Muscle of leg (tissue), 11 donors: ENCODE data around the gene ELL. TPM values are rescaled to one million over a fixed set of nuclear protein-coding genes. Genes with fewer than 3 reads are reported as not detected.

Experiments used
- DNase-seq: peaks from one replicate; pipeline ENCODE4 v3.0.0; 2013
- H3K27ac ChIP-seq: one replicate; pipeline ENCODE4 v1.5.1; 2013; ENCODE audit warnings: mild to moderate bottlenecking, low read length, control low read depth
- H3K27me3 ChIP-seq: one replicate; pipeline ENCODE4 v1.6.1; 2013; ENCODE audit warnings: low read length; ENCODE audit not compliant: control insufficient read depth, insufficient read depth
- H3K36me3 ChIP-seq: one replicate; pipeline ENCODE4 v1.6.1; 2013; ENCODE audit warnings: low read length; ENCODE audit not compliant: control insufficient read depth, insufficient read depth
- H3K4me1 ChIP-seq: one replicate; pipeline ENCODE4 v1.6.1; 2013; ENCODE audit warnings: low read length; ENCODE audit not compliant: control insufficient read depth, insufficient read depth
- H3K4me3 ChIP-seq: one replicate; pipeline ENCODE4 v1.5.1; 2013; ENCODE audit warnings: low read length, control low read depth
- H3K9me3 ChIP-seq: replicated peaks from 2 replicates; pipeline ENCODE4 v1.6.1; 2013; ENCODE audit warnings: low read depth, low read length; ENCODE audit not compliant: control insufficient read depth
- WGBS: methylation state at CpG from one replicate; pipeline ENCODE4 v1.1.5; 2013; ENCODE audit warnings: missing lambda C conversion rate; ENCODE audit not compliant: insufficient coverage; 5-methylcytosine and 5-hydroxymethylcytosine counted together
- polyA plus RNA-seq, 8 donors: library from polyadenylated mRNA; unstranded; fragments of 120-200 nt; gene quantifications; one replicate each; pipeline versions ENCODE4 v1.2.1 to v1.2.3, GENCODE V29; 2013; ENCODE audit warnings: inconsistent platforms in 1 of 8, low replicate concordance in 1 of 8; ENCODE audit not compliant: insufficient read length in 8 of 8, insufficient read depth in 1 of 8
- total RNA-seq: library from RNA; stranded (reverse); fragments of 120-200 nt; gene quantifications from one replicate; pipeline ENCODE4 v1.2.4, GENCODE V29; 2013

ELL gene
- total and polyA plus RNA-seq, 9 donors, result 11.4 to 20.3 (median 16.7) TPM

DNA sequence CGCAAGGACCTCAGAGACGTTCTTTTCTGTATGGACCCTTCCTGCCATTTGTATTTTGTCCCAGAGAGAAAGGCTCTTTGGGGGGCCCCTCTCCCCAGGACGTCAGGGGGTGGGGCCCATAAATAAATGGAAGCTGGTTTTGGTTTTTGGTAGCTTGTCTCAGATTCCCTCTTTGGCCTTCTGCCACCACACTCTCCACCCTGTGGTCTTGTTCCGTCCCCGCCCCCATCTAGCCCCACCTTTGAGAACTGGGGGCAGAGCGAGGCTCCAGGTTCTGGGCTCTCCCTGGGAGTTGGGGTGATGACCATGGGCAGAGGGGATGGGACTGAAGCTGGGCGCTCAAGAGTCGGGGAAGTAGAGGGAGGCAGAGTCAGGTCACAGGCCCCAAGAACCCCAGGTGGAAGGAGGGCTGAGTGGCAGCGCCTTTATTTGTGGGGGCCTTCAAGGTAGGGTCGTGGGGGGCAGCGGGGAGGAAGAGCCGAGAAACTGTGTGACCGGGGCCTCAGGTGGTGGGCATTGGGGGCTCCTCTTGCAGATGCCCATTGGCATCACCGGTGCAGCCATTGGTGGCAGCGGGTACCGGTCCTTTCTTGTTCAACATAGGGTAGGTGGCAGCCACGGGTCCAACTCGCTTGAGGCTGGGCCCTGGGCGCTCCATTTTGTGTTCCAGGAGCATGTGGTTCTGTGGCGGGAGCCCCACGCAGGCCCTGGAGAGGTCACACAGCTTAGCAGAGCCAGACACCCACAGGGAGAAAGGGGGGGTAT lies 87.3 kb downstream of the ELL start:
- H3K4me3 ChIP-seq, result no peak overlapping the region
- 92% methylated on average over 15 of the region's 21 CpGs for WGBS
- no peaks in the 10 kb centered on the region for H3K9me3 ChIP-seq
- H3K4me1 ChIP-seq, result peaks cover 70% of the 10 kb centered on the region
- H3K27ac ChIP-seq, result peak overlapping the region; percentile 42
- no peaks in the 10 kb centered on the region for H3K27me3 ChIP-seq
- H3K36me3 ChIP-seq, result peaks cover 26% of the 10 kb centered on the region
- DNase-seq, result no peak

DNA sequence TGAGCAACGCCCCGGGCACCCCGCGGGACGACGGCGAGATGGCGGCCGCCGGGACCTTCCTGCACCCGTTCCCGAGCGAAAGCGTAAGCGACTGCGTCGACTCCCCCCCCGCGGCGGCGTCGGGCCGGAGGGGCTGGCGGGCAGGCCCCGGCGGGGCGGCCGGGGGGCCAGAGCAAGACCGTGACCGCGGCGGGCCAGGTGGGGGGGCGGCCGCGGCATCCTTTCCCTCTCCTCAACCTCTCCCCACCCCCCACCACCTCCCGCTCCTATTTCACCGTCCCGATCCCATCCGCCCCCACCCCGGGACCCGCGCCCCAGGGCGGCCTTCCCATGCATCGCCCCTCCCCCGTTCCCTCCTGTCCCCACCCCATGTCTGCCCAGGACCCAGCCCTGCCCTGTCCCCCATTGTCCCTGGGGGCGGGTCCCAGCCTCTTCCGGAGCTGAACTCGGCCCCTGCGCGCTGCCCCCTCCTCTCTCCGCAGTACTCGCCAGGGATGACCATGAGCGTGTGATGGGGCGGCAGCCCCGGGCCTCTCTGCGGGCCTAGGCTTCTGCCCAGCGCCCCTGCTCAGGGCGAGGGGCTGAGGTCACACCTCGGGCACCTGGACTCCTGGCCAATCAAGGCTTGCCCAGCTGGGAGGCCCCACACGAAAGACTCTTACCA lies 88.0 kb downstream of the ELL start:
- Histone ChIP-seq H3K4me1 (peaks cover 70% of the 10 kb centered on the region), H3K4me3 (peak overlapping the region; percentile 17), H3K9me3 (no peaks in the 10 kb centered on the region), H3K27ac (peak overlapping the region; percentile 42), H3K27me3 (no peaks in the 10 kb centered on the region), H3K36me3 (peaks cover 26% of the 10 kb centered on the region)
- WGBS, result 11% methylated on average over 55 of the region's 60 CpGs
- peak; percentile 53 for DNase-seq

DNA sequence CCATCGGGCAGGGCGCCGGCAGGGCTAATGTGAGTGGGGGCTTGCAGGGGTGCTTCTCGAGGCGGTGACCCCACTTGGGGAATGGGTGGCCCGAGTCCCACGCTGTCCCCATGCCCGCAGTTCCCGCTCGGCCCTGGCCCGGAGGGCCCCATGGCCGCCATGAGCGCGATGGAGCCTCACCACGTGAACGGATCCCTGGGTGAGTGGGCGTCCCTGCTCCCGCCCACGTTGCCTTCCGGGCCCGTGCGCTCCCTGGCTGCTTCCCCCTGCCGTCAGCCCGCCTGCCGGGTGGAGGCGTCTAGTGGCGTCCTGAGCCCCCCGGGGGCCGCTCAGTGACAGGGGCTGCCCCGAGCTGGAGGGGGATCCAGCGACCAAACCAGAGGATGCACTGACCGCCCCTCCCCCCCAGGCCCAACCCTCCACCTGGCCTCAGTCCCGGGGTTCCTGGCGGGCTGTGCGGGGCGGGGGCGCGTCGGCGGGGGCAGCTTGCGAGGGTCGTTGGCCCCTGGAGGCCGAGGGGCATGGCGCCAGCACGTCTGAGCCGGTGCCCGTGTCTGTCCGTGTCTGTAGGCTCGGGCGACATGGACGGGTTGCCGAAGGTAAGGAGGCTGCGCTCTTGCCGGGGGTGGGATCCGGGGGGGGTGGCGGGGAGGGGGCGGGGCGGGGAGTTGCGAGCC lies 88.7 kb downstream of the ELL start:
- H3K4me1 ChIP-seq, result peaks cover 70% of the 10 kb centered on the region

DNA sequence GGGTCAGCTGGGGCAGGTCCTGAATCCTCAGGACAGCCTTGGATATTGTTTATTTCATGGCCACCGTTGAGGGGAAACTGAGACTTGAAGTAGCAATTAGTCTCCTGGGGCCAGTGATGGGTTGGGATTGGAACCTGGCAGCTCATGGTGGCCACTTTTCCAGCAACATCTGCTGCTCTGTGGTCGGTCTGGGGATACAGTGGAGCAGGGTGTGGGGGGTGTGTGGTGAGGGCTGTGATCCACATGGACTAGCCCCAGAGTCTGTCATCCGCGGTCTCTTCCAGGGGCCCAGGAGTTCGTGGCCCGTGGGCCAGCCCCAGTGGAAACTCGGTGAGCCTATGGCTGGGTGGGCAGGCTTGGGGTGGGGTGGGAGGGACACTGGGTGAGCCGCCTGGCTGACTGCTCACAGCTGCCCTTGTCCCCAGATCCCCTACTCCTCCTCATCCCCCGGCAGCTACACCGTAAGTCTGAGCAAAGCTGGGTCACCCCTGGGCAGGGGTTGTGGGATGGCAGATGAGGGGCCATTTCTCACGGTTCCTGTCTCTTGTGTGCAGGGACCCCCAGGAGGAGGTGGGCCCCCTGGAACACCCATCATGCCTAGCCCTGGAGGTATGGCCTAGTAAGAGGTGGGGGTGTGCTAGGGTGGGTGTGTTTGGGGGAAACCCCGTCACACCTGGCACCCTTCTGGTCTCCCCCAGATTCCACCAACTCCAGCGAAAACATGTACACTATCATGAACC lies 89.4 kb downstream of the ELL start:
- WGBS, result 31% methylated on average over 3 of the region's 13 CpGs
- peak overlapping the region; percentile 39 for H3K4me3 ChIP-seq
- H3K36me3 ChIP-seq, result peaks cover 33% of the 10 kb centered on the region
- peak; percentile 36 for DNase-seq
- H3K27ac ChIP-seq, result no peak overlapping the region
- no peaks in the 10 kb centered on the region for H3K9me3 ChIP-seq
- no peaks in the 10 kb centered on the region for H3K27me3 ChIP-seq
- peaks cover 73% of the 10 kb centered on the region for H3K4me1 ChIP-seq

More for the DNA sequence above, 88.7 kb downstream of the ELL start:
- H3K36me3 ChIP-seq, result peaks cover 28% of the 10 kb centered on the region
- no peak overlapping the region for H3K27ac ChIP-seq
- no peaks in the 10 kb centered on the region for H3K27me3 ChIP-seq
- H3K9me3 ChIP-seq, result no peaks in the 10 kb centered on the region
- WGBS, result 12% methylated on average over 33 of the region's 59 CpGs
- peak; percentile 59 for DNase-seq
- peak overlapping the region; percentile 39 for H3K4me3 ChIP-seq

DNA sequence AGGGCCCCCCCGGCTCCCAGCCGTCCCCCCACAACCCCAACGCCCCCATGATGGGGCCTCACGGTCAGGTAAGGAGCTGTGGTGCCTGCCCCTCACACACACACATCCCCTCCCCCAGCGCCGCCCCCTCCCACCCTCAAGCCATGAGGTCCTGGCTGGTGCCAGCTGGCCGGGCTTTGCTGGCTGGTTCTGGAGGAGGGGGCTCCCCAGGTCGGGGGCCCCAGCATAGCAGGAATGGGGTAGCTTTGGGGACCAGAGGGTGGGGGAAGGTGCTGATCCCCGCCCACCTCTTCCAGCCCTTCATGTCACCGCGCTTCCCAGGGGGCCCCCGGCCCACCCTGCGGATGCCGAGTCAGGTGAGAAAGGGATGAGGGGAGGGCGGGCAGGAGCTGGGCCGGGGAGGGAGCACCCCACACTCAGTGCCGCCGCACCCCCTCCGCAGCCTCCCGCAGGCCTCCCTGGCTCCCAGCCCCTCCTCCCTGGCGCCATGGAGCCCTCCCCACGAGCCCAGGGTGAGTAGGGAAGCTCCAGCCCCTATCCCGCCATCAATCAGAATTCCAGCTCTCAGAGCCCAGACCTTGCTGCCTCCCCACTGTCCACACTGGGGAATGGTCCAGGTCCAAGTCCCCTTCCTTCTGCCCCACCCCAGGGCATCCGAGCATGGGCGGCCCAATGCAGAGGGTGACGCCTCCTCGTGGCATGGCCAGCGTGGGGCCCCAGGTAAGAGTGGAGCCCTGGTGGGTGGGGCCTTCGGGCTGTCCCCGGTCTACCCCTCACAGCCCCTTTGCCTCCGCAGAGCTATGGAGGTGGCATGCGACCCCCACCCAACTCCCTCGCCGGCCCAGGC lies 90.3 kb downstream of the ELL start:
- Histone ChIP-seq H3K4me1 (peaks cover 75% of the 10 kb centered on the region), H3K36me3 (peaks cover 37% of the 10 kb centered on the region), H3K9me3 (no peaks in the 10 kb centered on the region), H3K27ac (no peak overlapping the region), H3K4me3 (no peak overlapping the region), H3K27me3 (no peaks in the 10 kb centered on the region)
- DNase-seq, result peak; percentile 33
- 50% methylated on average over 14 of the region's 34 CpGs for WGBS

DNA sequence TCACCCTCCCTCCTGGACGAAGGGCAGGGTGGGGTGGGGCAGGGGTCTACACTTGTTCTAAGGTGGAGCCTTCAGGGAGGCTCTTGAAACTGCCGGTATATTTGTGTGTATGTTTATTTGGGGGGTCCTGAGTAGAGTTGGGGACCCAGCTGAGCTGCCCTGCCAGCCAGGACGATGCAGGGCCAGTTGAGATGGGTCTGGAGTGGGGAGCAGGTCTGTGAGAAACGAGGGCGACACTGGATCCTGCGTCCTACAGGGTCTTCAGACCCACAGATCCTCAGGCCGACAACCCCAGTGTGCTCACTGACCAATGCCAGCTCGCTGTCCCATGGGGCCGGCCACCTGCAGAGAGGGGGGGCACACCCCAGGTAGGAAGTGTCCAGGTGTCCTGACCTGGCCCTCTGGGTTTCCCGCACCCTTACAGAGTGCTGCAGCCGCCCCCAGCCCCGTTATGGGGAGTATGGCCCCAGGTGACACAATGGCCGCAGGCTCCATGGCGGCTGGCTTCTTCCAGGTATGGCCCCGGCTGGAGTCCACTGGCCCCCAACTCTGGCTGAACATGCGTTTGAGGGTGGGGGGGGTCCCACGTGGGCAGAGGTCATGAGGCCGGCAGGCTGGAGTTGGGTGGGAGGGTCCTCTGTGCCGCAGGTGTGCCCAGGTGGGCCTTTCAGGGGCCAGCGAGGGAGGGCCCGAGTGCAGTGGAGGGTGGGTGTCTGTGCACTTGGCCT lies 91.3 kb downstream of the ELL start:
- DNase-seq, result no peak
- Histone ChIP-seq H3K27me3 (no peaks in the 10 kb centered on the region), H3K27ac (no peak overlapping the region), H3K4me3 (no peak overlapping the region), H3K36me3 (peaks cover 29% of the 10 kb centered on the region), H3K9me3 (no peaks in the 10 kb centered on the region), H3K4me1 (peaks cover 76% of the 10 kb centered on the region)
- WGBS, result 73% methylated on average over 19 of the region's 21 CpGs

DNA sequence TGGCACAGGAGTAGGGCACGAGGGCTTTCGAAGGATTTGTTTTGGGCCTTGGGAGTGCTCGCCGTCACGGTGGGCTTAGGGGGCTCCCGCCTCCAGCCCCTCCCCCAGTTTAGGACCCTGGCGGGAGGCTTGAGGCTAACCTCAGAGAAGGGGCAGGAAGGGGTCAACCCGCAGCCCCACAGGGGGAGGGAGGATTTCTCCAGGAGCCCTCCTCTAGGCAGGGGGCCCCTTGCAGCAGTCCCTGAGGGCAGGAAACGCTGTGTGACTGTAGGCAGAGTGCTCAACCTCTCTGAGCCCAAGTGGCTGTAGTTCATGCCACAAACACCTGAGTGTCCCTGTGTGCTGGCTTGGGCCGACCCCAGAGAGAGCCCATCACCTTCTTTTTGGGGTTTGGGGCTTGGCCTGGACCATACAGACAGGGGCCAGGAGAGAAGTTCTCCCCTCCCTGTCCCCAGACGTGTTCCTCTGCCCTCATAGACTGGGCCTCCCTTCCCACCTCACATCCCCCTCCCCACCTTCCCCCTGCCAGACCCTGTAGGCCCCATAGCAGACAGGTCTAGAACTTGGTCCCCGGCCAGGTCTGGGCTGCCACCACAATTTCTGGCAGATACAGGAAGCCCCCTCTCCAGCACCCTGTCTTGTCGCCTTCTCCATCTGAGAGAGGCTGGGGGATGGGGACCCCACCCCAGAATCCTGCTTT lies 92.0 kb downstream of the ELL start:
- H3K27me3 ChIP-seq, result no peaks in the 10 kb centered on the region
- no peaks in the 10 kb centered on the region for H3K9me3 ChIP-seq
- H3K4me3 ChIP-seq, result no peak overlapping the region
- 41% methylated on average over 10 of the region's 13 CpGs for WGBS
- H3K36me3 ChIP-seq, result peaks cover 22% of the 10 kb centered on the region
- no peak for DNase-seq
- H3K27ac ChIP-seq, result peak overlapping the region; percentile 59
- peaks cover 84% of the 10 kb centered on the region for H3K4me1 ChIP-seq

DNA sequence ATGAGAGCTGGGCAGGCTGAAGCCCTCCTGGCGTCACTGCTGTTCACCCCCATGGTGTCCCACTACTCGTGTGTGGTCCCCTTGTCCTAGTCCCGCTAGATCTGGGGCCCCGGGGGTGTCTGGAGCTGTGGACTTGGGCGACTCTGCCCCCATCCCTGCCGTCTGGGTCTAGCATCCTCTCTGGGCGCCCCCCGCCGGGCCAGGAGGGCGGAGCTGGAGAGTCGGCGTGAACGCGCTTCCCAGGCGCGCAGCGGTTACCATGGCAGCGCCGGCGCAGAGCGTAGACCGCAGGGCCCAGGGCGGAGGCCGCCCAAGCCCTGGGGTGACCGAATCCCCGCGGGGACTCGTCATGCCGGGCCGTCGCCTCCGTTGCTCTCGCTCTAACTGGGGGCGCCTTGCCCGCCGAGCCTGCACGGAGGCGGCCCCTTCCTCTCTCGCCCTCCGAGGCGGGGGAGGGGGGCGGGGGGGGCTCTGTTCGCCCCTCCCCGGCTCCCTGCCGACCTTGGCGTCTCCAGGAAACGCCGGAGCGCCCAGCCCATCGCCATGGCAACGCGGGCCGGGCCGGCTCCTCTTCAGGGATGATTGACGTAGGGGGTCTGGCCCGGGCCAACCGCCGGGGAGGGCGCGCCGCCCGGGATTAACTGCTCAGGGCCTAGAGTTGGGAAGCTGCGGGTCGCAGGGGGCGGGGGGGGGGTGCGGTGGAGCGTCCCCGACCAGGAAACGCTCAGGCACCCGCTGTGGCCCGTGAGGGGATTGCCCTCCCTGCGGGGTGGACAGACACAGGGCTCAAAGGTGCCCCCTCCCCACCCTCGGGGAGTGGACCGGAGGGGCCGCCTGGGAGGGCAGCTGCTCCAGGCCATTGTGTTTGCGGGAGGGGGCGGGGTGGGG lies 92.8 kb downstream of the ELL start:
- H3K4me3 ChIP-seq, result peak overlapping the region; percentile 25
- peak; percentile 84 for DNase-seq
- no peaks in the 10 kb centered on the region for H3K27me3 ChIP-seq
- peak overlapping the region; percentile 59 for H3K27ac ChIP-seq
- WGBS, result 10% methylated on average over 34 of the region's 77 CpGs
- peaks cover 87% of the 10 kb centered on the region for H3K4me1 ChIP-seq
- no peaks in the 10 kb centered on the region for H3K9me3 ChIP-seq
- peaks cover 19% of the 10 kb centered on the region for H3K36me3 ChIP-seq
